Activated naive CD8-positive, alpha-beta T cell treated with anti-CD3 and anti-CD28 coated beads, Interleukin-2, amount 50 U/mL, for 24 hours (primary cell): ENCODE measurements around the gene DTHD1.

ENCODE experiments used
- ATAC-seq: fragments of 150-1000 bp; cut with Tn5 transposase; one replicate; pipeline ENCODE4 v1.10.0; 2021
- DNase-seq: peaks from one replicate; pipeline ENCODE4 v3.0.0; 2021
- H3K27ac Mint-ChIP-seq: one replicate; pipeline ENCODE4 v1.8.0; 2021; ENCODE audit warnings: mild to moderate bottlenecking, mixed read lengths
- H3K27me3 Mint-ChIP-seq: one replicate; pipeline ENCODE4 v1.8.0; 2021; ENCODE audit warnings: mixed read lengths
- H3K36me3 Mint-ChIP-seq: one replicate; pipeline ENCODE4 v1.8.0; 2021; ENCODE audit warnings: low read depth, mixed read lengths
- H3K4me1 Mint-ChIP-seq: one replicate; pipeline ENCODE4 v1.8.0; 2021; ENCODE audit warnings: mixed read lengths
- H3K4me3 Mint-ChIP-seq: one replicate; pipeline ENCODE4 v1.8.0; 2021; ENCODE audit warnings: mild to moderate bottlenecking, moderate library complexity, mixed read lengths
- H3K9me3 Mint-ChIP-seq: one replicate; pipeline ENCODE4 v1.8.0; 2021; ENCODE audit warnings: mixed read lengths

The DTHD1 gene

DNA sequence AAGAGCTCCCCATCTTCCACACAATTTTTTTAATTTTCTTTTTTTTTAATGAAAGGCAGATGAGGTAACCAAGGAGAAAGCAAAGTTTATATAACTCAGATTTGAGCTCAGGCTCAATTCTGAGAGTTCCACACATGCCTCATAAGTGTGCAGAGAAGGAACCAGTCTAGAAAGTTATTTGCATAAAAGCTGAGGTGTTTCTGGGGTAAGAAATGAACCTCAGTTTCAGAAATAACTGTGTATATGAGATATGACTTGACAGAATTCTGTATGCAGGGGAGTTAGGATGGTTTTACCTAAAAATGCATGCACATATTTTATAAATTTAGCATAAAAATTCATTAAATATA, 51.3 kb downstream of the DTHD1 start:
- no peak overlapping the region for H3K4me3 Mint-ChIP-seq
- H3K9me3 Mint-ChIP-seq = no peaks in the 10 kb centered on the region
- no peak for DNase-seq
- H3K36me3 Mint-ChIP-seq = no peaks in the 10 kb centered on the region
- H3K27ac Mint-ChIP-seq = no peak overlapping the region
- peak; percentile 48 for ATAC-seq
- no peaks in the 10 kb centered on the region for H3K27me3 Mint-ChIP-seq
- H3K4me1 Mint-ChIP-seq = peaks cover 18% of the 10 kb centered on the region

GRCh38 chr4:36333303-36333877, 52.0 kb downstream of the DTHD1 start:
- no peaks in the 10 kb centered on the region for H3K36me3 Mint-ChIP-seq
- ATAC-seq = no peak
- no peak overlapping the region for H3K4me3 Mint-ChIP-seq

GRCh38 chr4:36337665-36338185, 56.3 kb downstream of the DTHD1 start:
- H3K4me3 Mint-ChIP-seq = no peak overlapping the region
- no peak overlapping the region for H3K27ac Mint-ChIP-seq
- H3K4me1 Mint-ChIP-seq = peaks cover 11% of the 10 kb centered on the region
- no peaks in the 10 kb centered on the region for H3K27me3 Mint-ChIP-seq
- H3K9me3 Mint-ChIP-seq = no peaks in the 10 kb centered on the region
- no peak for ATAC-seq
- no peaks in the 10 kb centered on the region for H3K36me3 Mint-ChIP-seq
- DNase-seq = no peak

More at GRCh38 chr4:36333303-36333877, 52.0 kb downstream of the DTHD1 start:
- peaks cover 17% of the 10 kb centered on the region for H3K4me1 Mint-ChIP-seq
- DNase-seq = no peak
- H3K9me3 Mint-ChIP-seq = no peaks in the 10 kb centered on the region
- H3K27me3 Mint-ChIP-seq = no peaks in the 10 kb centered on the region
- no peak overlapping the region for H3K27ac Mint-ChIP-seq

DNA sequence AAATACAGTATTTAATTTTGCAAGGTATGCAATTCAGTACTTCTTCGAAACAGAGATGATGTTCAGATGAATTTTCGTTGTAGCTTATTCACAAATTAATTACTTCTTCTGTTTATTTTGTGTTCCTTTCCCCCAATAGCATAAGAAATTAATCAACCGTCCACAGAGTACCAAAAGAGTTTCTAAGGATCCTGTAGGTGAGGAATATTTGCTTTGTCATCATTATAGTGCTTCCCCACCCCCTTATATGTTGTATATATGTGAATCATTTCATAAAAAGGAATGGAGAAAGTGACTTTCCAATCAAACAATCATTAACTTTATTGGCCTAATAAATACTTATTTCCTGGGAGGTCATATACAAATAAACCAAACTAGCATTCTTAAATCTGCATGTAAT, 57.6 kb downstream of the DTHD1 start:
- H3K27ac Mint-ChIP-seq = no peak overlapping the region
- DNase-seq (no peak), ATAC-seq (no peak)
- H3K4me3 Mint-ChIP-seq = no peak overlapping the region
- no peaks in the 10 kb centered on the region for H3K9me3 Mint-ChIP-seq
- no peaks in the 10 kb centered on the region for H3K36me3 Mint-ChIP-seq
- H3K4me1 Mint-ChIP-seq = peaks cover 4% of the 10 kb centered on the region
- no peaks in the 10 kb centered on the region for H3K27me3 Mint-ChIP-seq

DNA sequence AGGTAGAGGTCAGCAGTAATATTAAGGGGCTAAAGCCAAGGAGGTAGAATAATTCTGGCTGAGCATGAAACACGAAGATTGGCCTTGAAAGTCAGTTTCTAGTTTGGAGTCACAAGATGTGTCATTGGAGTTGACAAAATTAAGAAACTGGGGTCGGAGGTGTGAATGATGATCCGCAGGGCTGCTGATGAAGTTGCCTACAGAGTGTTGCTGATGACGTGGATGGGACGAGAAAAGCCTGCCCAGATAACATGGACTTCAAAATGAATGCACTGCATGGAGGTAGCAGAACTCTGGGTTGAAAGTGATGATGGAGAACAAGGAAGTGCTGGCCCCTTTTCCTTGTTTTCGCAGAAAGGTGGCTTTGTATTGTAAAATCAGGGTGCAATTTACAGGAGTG, 60.5 kb downstream of the DTHD1 start:
- no peak overlapping the region for H3K4me3 Mint-ChIP-seq
- peaks cover 5% of the 10 kb centered on the region for H3K4me1 Mint-ChIP-seq
- no peaks in the 10 kb centered on the region for H3K36me3 Mint-ChIP-seq
- ATAC-seq (no peak), DNase-seq (no peak)
- H3K27ac Mint-ChIP-seq = no peak overlapping the region
- no peaks in the 10 kb centered on the region for H3K9me3 Mint-ChIP-seq
- H3K27me3 Mint-ChIP-seq = no peaks in the 10 kb centered on the region

DNA sequence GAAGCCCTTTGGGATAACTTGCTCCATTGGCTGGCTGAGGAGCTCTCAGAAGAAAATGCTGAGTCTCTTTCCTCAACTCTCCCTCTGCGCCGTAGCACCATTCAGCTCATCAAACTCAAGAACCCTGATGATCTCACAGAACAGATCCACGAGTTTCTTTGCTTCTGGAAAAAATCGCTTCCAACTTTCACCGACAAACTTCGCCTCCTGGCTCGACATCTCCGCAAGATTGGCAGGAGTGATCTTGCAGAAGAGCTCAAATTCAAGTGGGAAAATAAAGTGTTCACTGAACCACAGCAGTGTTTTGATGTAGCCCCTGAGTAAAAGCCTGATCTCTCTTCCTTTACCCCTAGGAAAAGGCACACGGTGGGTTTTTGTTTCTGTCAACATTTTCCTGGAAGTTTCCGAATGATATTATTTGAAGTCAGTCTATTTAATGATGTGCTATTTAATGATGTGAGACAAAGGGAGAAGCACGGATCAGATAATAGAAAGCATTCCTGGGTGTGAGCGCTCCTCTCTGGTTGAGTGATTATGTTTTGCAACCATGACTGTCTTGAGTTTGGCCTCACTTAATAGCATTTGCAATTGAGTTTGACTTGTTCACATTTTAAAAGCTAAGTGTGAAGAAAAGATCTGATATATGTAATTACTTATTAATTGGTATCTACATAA, 62.2 kb downstream of the DTHD1 start:
- peaks cover 11% of the 10 kb centered on the region for H3K4me1 Mint-ChIP-seq
- no peak overlapping the region for H3K4me3 Mint-ChIP-seq
- ATAC-seq (no peak), DNase-seq (no peak)
- H3K36me3 Mint-ChIP-seq = no peaks in the 10 kb centered on the region
- H3K27me3 Mint-ChIP-seq = no peaks in the 10 kb centered on the region
- H3K9me3 Mint-ChIP-seq = no peaks in the 10 kb centered on the region
- no peak overlapping the region for H3K27ac Mint-ChIP-seq

DNA sequence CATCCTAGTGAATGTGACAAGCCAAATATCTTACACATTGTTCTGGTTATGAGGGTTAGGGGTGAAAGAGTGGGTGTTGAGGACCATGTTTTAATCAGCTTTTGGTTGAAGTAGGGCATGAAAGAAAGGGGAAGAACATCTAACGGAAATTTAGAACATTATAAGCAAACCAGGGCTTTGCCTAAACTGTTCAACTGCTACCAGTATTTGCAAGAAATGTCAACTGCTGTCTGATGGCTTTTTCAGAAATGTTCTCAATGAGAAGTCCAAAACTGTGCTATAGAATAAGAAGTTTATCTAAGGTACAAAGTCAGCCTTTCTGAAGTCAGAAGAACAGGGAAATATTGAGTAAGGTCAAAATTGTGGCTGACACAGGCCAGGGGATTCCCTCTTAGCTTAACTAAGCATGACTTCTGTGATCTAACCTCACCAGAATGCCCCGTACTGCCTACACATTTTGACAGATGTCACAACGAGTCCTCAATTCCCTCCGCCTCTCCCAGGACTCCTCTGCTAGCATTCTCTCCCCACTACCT, 67.1 kb downstream of the DTHD1 start:
- Mint-ChIP-seq H3K27me3 (no peaks in the 10 kb centered on the region), H3K4me1 (peaks cover 42% of the 10 kb centered on the region), H3K27ac (peak overlapping the region; percentile 63), H3K4me3 (peak overlapping the region; percentile 22), H3K9me3 (no peaks in the 10 kb centered on the region), H3K36me3 (no peaks in the 10 kb centered on the region)
- ATAC-seq (peak; percentile 96), DNase-seq (peak; percentile 42)

- Mint-ChIP-seq H3K27me3 (no peaks in the 10 kb centered on the region), H3K36me3 (no peaks in the 10 kb centered on the region), H3K9me3 (no peaks in the 10 kb centered on the region), H3K4me1 (peaks cover 42% of the 10 kb centered on the region), H3K27ac (peak overlapping the region; percentile 41), H3K4me3 (no peak overlapping the region)
- DNase-seq (no peak), ATAC-seq (no peak)
Observed at GRCh38 chr4:36349938-36350549, 68.6 kb downstream of the DTHD1 start.

- H3K9me3 Mint-ChIP-seq = no peaks in the 10 kb centered on the region
- H3K4me1 Mint-ChIP-seq = peaks cover 40% of the 10 kb centered on the region
- no peaks in the 10 kb centered on the region for H3K27me3 Mint-ChIP-seq
- ATAC-seq (no peak), DNase-seq (peak; percentile 75)
- H3K36me3 Mint-ChIP-seq = no peaks in the 10 kb centered on the region
- H3K4me3 Mint-ChIP-seq = no peak overlapping the region
- H3K27ac Mint-ChIP-seq = no peak overlapping the region
Observed at GRCh38 chr4:36351082-36351666, 69.8 kb downstream of the DTHD1 start.

DNA sequence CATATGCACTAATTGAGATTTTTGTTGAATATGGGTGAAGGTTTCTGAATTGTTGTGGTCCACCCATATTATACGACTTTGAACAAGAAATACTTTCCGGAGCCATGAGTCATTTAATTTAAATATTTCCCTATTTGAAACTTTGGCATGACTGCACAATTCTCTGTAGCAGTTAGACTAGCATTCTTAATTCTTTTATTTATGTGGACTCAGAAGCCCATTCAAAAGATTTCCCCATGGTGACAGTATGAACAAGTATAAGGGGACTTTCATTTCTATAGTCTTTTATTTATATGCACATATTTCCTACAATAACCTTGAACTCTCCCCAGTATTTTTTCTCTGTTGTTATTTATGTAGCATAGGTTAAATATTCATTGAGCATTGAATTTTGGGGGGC, 72.6 kb downstream of the DTHD1 start:
- Mint-ChIP-seq H3K4me1 (peaks cover 27% of the 10 kb centered on the region), H3K9me3 (no peaks in the 10 kb centered on the region), H3K27ac (no peak overlapping the region), H3K4me3 (no peak overlapping the region), H3K27me3 (no peaks in the 10 kb centered on the region), H3K36me3 (no peaks in the 10 kb centered on the region)
- ATAC-seq (no peak), DNase-seq (no peak)

GRCh38 chr4:36358173-36358572, 76.8 kb downstream of the DTHD1 start:
- H3K4me3 Mint-ChIP-seq = no peak overlapping the region
- ATAC-seq = no peak
- H3K9me3 Mint-ChIP-seq = no peaks in the 10 kb centered on the region
- H3K27ac Mint-ChIP-seq = no peak overlapping the region
- no peaks in the 10 kb centered on the region for H3K27me3 Mint-ChIP-seq
- no peak for DNase-seq
- H3K4me1 Mint-ChIP-seq = no peaks in the 10 kb centered on the region
- H3K36me3 Mint-ChIP-seq = no peaks in the 10 kb centered on the region

DNA sequence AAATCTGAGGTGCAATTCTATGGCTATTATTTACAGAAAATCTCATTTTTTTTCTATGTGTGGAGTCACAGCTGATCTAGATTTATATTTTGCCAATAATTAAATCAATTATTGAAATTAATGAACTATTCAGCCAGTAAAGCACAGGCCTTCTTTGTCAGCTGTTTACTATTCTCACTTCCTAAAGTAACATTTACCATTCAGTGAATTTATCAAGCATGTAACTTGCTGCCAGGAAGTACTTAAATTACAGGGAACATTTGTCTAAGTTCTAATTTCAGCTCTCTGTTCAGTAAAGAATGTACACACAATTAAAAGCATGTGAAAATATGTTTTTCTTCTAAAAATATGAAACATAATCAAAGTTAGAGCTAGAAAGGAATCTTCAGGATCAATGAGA, 79.3 kb downstream of the DTHD1 start:
- H3K9me3 Mint-ChIP-seq = no peaks in the 10 kb centered on the region
- no peaks in the 10 kb centered on the region for H3K36me3 Mint-ChIP-seq
- no peaks in the 10 kb centered on the region for H3K27me3 Mint-ChIP-seq
- DNase-seq (no peak), ATAC-seq (no peak)
- no peak overlapping the region for H3K27ac Mint-ChIP-seq
- H3K4me1 Mint-ChIP-seq = no peaks in the 10 kb centered on the region
- H3K4me3 Mint-ChIP-seq = no peak overlapping the region

DNA sequence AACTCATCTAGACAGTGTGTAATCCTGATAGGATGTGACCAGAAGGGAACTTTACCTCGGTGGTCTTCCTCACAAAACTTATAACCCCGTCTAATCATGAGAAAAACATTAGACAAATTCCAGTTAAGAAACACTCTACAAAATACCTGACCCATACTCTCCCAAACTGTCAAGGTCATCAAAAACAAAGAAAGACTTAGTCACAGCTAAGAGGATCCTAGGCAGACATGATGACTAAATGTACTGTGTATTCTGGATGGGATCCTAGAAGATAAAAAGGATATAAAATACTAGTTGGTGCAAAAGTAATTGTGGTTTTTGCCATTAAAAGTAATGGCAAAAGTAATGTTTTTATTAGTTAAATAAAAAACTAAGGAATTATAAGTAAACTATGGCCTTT, 81.6 kb downstream of the DTHD1 start:
- Mint-ChIP-seq H3K4me3 (no peak overlapping the region), H3K4me1 (no peaks in the 10 kb centered on the region), H3K27ac (no peak overlapping the region), H3K36me3 (no peaks in the 10 kb centered on the region), H3K27me3 (no peaks in the 10 kb centered on the region), H3K9me3 (no peaks in the 10 kb centered on the region)
- DNase-seq (no peak), ATAC-seq (no peak)

- no peaks in the 10 kb centered on the region for H3K27me3 Mint-ChIP-seq
- H3K9me3 Mint-ChIP-seq = peaks cover 31% of the 10 kb centered on the region
- peaks cover 4% of the 10 kb centered on the region for H3K36me3 Mint-ChIP-seq
- H3K27ac Mint-ChIP-seq = no peak overlapping the region
- no peak overlapping the region for H3K4me3 Mint-ChIP-seq
- no peak for DNase-seq
- ATAC-seq = no peak
- H3K4me1 Mint-ChIP-seq = no peaks in the 10 kb centered on the region
Observed at GRCh38 chr4:36374836-36375511, 93.6 kb downstream of the DTHD1 start.
